Caco-2 (cell line): ENCODE data around the gene COG8. TPM values are rescaled to one million over a fixed set of nuclear protein-coding genes. Genes with fewer than 3 reads are reported as not detected.
A peak's percentile ranks its signal among the peaks of the same experiment; 100 is the strongest.
"Not testable (repeated sequence)": the region's sequence is repeated elsewhere in the genome, so short reads cannot be mapped to it uniquely, and the experiment has no call there.

ENCODE experiments used
- BruUV-seq: library from RNA; stranded (reverse); fragments of 400-500 nt; replicated peaks from 2 replicates; lab custom pipeline; 2021; lab: Mats Ljungman, UMichigan
- CTCF ChIA-PET: fragments of 300-600 bp; sonication (Branson Sonifier 250); formaldehyde crosslinking; loops from one replicate; lab custom pipeline; 2022; ENCODE audit warnings: antibody characterized with exemption; lab: Charles Lee
- POLR2A ChIA-PET: fragments of 300-600 bp; sonication (Branson Sonifier 250); formaldehyde crosslinking; loops from one replicate; lab custom pipeline; 2022; ENCODE audit warnings: antibody characterized with exemption; lab: Charles Lee
- DNase-seq, 2 experiments: peaks; one replicate each; pipeline versions ENCODE4 v3.0.0 to v3.0.0-alpha.2; 2020 to 2022
- H3K27me3 ChIP-seq: replicated peaks from 2 replicates; pipeline ENCODE4 v1.6.0; 2011; ENCODE audit warnings: low read length; ENCODE audit not compliant: control insufficient read depth, insufficient read depth
- H3K36me3 ChIP-seq: 2 replicates; pipeline ENCODE4 v1.5.1; 2011; ENCODE audit warnings: low read length; ENCODE audit not compliant: control insufficient read depth, insufficient read depth
- H3K4me1 ChIP-seq: fragments of 250-450 bp; sonication (Bioruptor Pico); 2 replicates; pipeline ENCODE4 v1.5.1; 2020; ENCODE audit warnings: mild to moderate bottlenecking
- H3K4me3 ChIP-seq: 2 replicates; pipeline ENCODE4 v1.5.1; 2011; ENCODE audit warnings: low read depth, mild to moderate bottlenecking, control low read depth, low read length
- H3K9me3 ChIP-seq: fragments of 250-450 bp; sonication (Bioruptor Pico); 2 replicates; pipeline ENCODE4 v1.5.1; 2020; ENCODE audit warnings: mild to moderate bottlenecking, moderate library complexity
- H3K27ac Mint-ChIP-seq: one replicate; pipeline ENCODE4 v1.8.0; 2022; ENCODE audit warnings: mixed read lengths; ENCODE audit not compliant: unreplicated experiment
- H3K27me3 Mint-ChIP-seq: one replicate; pipeline ENCODE4 v1.8.0; 2022; ENCODE audit warnings: mixed read lengths; ENCODE audit not compliant: insufficient read depth, unreplicated experiment
- H3K36me3 Mint-ChIP-seq: one replicate; pipeline ENCODE4 v1.8.0; 2022; ENCODE audit warnings: mild to moderate bottlenecking, mixed read lengths; ENCODE audit not compliant: insufficient read depth, unreplicated experiment
- H3K4me1 Mint-ChIP-seq: one replicate; pipeline ENCODE4 v1.8.0; 2022; ENCODE audit warnings: low read depth, mixed read lengths; ENCODE audit not compliant: unreplicated experiment
- H3K4me3 Mint-ChIP-seq: one replicate; pipeline ENCODE4 v1.8.0; 2022; ENCODE audit warnings: mild to moderate bottlenecking, moderate library complexity, mixed read lengths; ENCODE audit not compliant: unreplicated experiment
- H3K9me3 Mint-ChIP-seq: one replicate; pipeline ENCODE4 v1.8.0; 2022; ENCODE audit warnings: mixed read lengths; ENCODE audit not compliant: unreplicated experiment
- CTCF ChIP-seq, 2 experiments: fragments of 200-600 bp in 1 of 2; IDR thresholded peaks; 1 replicate in 1 of 2; 2 replicates in 1 of 2; pipeline versions ENCODE4 v1.5.1 to v1.8.0; 2011 to 2022; ENCODE audit warnings: antibody characterized with exemption in 1 of 2, control low read depth in 1 of 2, inconsistent platforms in 1 of 2, low read depth in 1 of 2, low read length in 1 of 2, mild to moderate bottlenecking in 1 of 2, moderate library complexity in 1 of 2; ENCODE audit not compliant: insufficient read depth in 1 of 2, severe bottlenecking in 1 of 2, unreplicated experiment in 1 of 2
- intact Hi-C: fragments of 100-400 bp; cut with micrococcal nuclease; formaldehyde crosslinking; loops from one replicate; pipeline ENCODE4 v1.10.0; 2022; ENCODE audit not compliant: unreplicated experiment
- total RNA-seq: library from RNA; stranded (reverse); gene quantifications from 2 replicates; pipeline ENCODE4 v1.2.3, GENCODE V29; 2022

The COG8 gene
- total RNA-seq, 1 experiment from 2014 or later: 57.4 TPM

- Mint-ChIP-seq H3K4me3 (no peak overlapping the region), H3K9me3 (no peaks in the 10 kb centered on the region), H3K27me3 (no peaks in the 10 kb centered on the region), H3K4me1 (peaks cover 7% of the 10 kb centered on the region), H3K27ac (no peak overlapping the region), H3K36me3 (peaks cover 52% of the 10 kb centered on the region)
- no TSS peak for BruUV-seq
- Histone ChIP-seq H3K4me3 (no peak overlapping the region), H3K9me3 (no peaks in the 10 kb centered on the region), H3K27me3 (no peaks in the 10 kb centered on the region), H3K4me1 (no peaks in the 10 kb centered on the region), H3K36me3 (peaks cover 1% of the 10 kb centered on the region; the same call in 1 of the 2 replicates)
- intact Hi-C loops: no loop called here
- POLR2A ChIA-PET: no interaction called here
- no peak for TF ChIP-seq CTCF (IDR thresholded peaks at IDR 0.05; ENCODE audit: insufficient read depth in 1 of 2, low read depth in 1 of 2, low read length in 1 of 2, severe bottlenecking in 1 of 2, unreplicated experiment in 1 of 2)
- CTCF ChIA-PET: no interaction called here
- DNase-seq: no peak
Measured at GRCh38 chr16:69294051-69294450, 45.3 kb downstream of the COG8 start.

GRCh38 chr16:69293401-69293800 is 46.0 kb downstream of the COG8 start:
- no peak for DNase-seq
- H3K27ac Mint-ChIP-seq: peak overlapping the region; percentile 10
- ChIA-PET POLR2A (no interaction called here), CTCF (no interaction called here)
- no peaks in the 10 kb centered on the region for H3K9me3 Mint-ChIP-seq
- Histone ChIP-seq H3K4me1 (no peaks in the 10 kb centered on the region), H3K27me3 (no peaks in the 10 kb centered on the region), H3K9me3 (no peaks in the 10 kb centered on the region), H3K36me3 (no peaks in the 10 kb centered on the region), H3K4me3 (no peak overlapping the region)
- peaks cover 50% of the 10 kb centered on the region for H3K36me3 Mint-ChIP-seq
- no peak overlapping the region for H3K4me3 Mint-ChIP-seq
- BruUV-seq: no TSS peak
- intact Hi-C loops: no loop called here
- no peak for TF ChIP-seq CTCF (IDR thresholded peaks at IDR 0.05; ENCODE audit: insufficient read depth in 1 of 2, low read depth in 1 of 2, low read length in 1 of 2, severe bottlenecking in 1 of 2, unreplicated experiment in 1 of 2)
- H3K27me3 Mint-ChIP-seq: no peaks in the 10 kb centered on the region
- peaks cover 7% of the 10 kb centered on the region for H3K4me1 Mint-ChIP-seq

GRCh38 chr16:69291657-69292056 is 47.7 kb downstream of the COG8 start:
- BruUV-seq, CTCF ChIA-PET, H3K4me3 Mint-ChIP-seq, H3K36me3 ChIP-seq, DNase-seq, H3K4me1 Mint-ChIP-seq, H3K27ac Mint-ChIP-seq, H3K9me3 Mint-ChIP-seq, H3K27me3 ChIP-seq, H3K4me3 ChIP-seq, intact Hi-C loops, POLR2A ChIA-PET, H3K9me3 ChIP-seq, H3K27me3 Mint-ChIP-seq, H3K4me1 ChIP-seq: not testable (repeated sequence)
- H3K36me3 Mint-ChIP-seq: peaks cover 55% of the 10 kb centered on the region
